Kidney epithelial cell (primary cell): ENCODE measurements around the gene TRPM8. TPM values are rescaled to one million over a fixed set of nuclear protein-coding genes. Genes with fewer than 3 reads are reported as not detected.

Experiments used
- DNase-seq: peaks from one replicate; pipeline ENCODE4 v3.0.0-alpha.2; 2010; ENCODE audit warnings: low read depth
- H3K27me3 ChIP-seq: 2 replicates; pipeline ENCODE4 v1.6.0; 2011; ENCODE audit warnings: low read length; ENCODE audit not compliant: control insufficient read depth, insufficient read depth
- H3K36me3 ChIP-seq: 2 replicates; pipeline ENCODE4 v1.5.1; 2011; ENCODE audit warnings: low read length; ENCODE audit not compliant: control insufficient read depth, insufficient read depth
- H3K4me3 ChIP-seq: 2 replicates; pipeline ENCODE4 v1.5.1; 2011; ENCODE audit warnings: low read depth, mild to moderate bottlenecking, control low read depth, low read length
- total RNA-seq: library from RNA; depleted of rRNA; stranded (reverse); fragments of >200 nt; gene quantifications from 2 replicates; pipeline ENCODE4 v1.2.3, GENCODE V29; 2015
- TF ChIP-seq, protein P1 (sequence below): IDR thresholded peaks from 2 replicates; pipeline ENCODE4 v1.5.1; 2011; ENCODE audit warnings: mild to moderate bottlenecking, moderate library complexity, low read length, control low read depth, inconsistent platforms; ENCODE audit not compliant: insufficient read depth, poor library complexity, severe bottlenecking

Gene TRPM8
- total RNA-seq, 1 donor from 2014 or later = 0.96 TPM

DNA sequence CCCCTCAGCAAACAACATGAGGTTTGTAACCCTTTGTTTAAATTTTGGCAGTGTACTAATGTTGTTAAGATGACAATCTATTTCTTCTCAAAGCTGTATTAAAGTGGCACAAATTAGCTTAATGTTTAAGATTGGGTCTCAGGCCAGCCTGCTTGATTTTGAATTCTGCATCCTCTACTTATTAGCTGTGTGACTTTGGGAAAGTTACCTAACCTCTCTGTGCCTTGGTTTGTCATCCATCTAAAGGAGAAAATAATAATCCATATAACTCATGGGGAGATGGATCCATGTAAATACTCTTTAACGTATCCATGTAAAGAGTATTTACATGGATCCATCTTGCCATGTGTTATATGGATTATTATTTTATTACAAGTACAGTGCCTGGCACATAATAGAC, 2.1 kb downstream of the TRPM8 start:
- TF ChIP-seq, protein P1, sequence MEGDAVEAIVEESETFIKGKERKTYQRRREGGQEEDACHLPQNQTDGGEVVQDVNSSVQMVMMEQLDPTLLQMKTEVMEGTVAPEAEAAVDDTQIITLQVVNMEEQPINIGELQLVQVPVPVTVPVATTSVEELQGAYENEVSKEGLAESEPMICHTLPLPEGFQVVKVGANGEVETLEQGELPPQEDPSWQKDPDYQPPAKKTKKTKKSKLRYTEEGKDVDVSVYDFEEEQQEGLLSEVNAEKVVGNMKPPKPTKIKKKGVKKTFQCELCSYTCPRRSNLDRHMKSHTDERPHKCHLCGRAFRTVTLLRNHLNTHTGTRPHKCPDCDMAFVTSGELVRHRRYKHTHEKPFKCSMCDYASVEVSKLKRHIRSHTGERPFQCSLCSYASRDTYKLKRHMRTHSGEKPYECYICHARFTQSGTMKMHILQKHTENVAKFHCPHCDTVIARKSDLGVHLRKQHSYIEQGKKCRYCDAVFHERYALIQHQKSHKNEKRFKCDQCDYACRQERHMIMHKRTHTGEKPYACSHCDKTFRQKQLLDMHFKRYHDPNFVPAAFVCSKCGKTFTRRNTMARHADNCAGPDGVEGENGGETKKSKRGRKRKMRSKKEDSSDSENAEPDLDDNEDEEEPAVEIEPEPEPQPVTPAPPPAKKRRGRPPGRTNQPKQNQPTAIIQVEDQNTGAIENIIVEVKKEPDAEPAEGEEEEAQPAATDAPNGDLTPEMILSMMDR = no peak
- no peak for DNase-seq
- peaks cover 7% of the 10 kb centered on the region for H3K27me3 ChIP-seq
- H3K4me3 ChIP-seq = no peak overlapping the region
- H3K36me3 ChIP-seq = no peaks in the 10 kb centered on the region

DNA sequence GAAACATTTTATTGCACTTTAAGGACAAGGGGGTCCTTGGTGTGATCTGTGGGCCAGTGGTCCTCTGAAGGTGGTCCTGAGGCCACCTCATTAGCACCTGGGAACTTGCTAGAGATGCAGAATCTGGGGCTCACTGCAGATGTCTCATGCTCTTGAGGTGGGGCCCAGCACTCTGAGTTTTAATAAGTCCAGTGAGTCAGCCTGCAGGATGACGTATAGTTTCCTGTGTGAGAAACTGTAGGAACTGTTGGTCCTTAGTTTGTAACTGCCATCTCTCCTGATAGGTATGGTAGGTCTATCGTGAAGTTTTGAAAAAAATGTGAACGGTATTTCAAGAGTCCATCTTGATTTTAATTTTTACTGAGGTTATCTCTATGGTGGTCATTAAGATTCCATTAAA, 2.8 kb downstream of the TRPM8 start:
- DNase-seq = no peak
- Histone ChIP-seq H3K36me3 (no peaks in the 10 kb centered on the region), H3K4me3 (no peak overlapping the region), H3K27me3 (peaks cover 5% of the 10 kb centered on the region)
- TF ChIP-seq, protein P1 = no peak

DNA sequence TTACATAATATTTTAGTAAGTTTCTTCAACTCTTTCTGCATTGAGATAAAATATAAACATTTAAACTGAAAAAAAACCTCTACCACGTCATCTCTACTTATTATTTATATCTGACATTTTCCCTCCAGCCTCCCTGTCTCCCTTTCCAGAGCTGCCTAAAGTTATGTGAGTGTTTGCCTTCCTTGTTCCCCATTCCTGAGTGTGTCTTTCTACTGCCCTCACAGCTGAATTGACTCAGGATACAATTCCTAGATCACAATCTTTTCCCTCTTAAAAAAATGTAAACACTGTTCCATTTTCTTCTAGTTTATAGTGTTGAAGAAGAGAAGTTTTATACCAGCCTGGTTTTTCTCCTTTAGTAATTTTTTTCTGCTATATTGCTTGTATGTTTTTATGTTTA, 5.3 kb downstream of the TRPM8 start:
- no peak for DNase-seq
- Histone ChIP-seq H3K4me3 (no peak overlapping the region), H3K27me3 (peaks cover 10% of the 10 kb centered on the region), H3K36me3 (no peaks in the 10 kb centered on the region)
- TF ChIP-seq, protein P1 = no peak

DNA sequence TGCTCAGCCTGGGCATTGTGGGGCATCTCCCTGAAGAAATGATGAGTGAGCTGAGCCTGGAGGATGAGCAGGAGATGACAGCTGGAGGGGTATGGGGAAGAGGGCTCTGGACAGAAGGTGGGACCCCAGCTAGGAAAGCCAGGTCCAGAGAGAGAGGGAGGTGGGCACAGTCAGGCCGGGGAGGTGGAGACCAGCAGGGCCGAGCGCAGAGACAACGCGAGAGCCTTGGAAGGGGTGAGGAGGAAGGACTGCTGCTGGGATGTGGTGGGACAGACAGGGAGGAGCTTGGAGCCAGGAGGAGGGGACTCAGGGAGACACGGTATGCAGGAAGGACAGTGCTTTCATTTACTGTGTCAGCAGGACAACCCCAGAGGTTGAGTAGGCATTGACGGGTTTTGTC, 8.2 kb downstream of the TRPM8 start:
- TF ChIP-seq, protein P1 = no peak
- no peak overlapping the region for H3K4me3 ChIP-seq
- no peaks in the 10 kb centered on the region for H3K36me3 ChIP-seq
- no peak for DNase-seq
- peaks cover 10% of the 10 kb centered on the region for H3K27me3 ChIP-seq

DNA sequence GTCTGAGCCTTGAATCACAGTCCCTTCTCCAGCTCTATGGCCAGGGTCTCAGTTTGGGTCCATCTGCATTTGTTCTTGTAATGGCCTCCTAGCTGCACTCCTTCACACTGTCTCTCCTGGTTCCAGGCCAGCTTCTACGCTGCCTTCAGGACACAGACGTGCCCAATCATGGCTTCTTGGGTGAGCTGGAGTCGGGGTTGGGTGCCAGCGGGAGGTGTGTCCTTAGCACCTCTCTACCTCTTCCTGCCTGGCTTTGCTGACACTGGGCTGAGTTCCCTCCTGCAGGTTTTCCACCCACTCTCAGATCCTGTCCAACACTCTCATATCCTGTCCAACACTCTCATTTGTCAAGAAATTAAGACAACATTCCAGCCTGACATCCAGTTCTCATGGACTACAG, 9.6 kb downstream of the TRPM8 start:
- no peak for DNase-seq
- TF ChIP-seq, protein P1 = no peak
- Histone ChIP-seq H3K36me3 (no peaks in the 10 kb centered on the region), H3K27me3 (peaks cover 14% of the 10 kb centered on the region), H3K4me3 (no peak overlapping the region)

DNA sequence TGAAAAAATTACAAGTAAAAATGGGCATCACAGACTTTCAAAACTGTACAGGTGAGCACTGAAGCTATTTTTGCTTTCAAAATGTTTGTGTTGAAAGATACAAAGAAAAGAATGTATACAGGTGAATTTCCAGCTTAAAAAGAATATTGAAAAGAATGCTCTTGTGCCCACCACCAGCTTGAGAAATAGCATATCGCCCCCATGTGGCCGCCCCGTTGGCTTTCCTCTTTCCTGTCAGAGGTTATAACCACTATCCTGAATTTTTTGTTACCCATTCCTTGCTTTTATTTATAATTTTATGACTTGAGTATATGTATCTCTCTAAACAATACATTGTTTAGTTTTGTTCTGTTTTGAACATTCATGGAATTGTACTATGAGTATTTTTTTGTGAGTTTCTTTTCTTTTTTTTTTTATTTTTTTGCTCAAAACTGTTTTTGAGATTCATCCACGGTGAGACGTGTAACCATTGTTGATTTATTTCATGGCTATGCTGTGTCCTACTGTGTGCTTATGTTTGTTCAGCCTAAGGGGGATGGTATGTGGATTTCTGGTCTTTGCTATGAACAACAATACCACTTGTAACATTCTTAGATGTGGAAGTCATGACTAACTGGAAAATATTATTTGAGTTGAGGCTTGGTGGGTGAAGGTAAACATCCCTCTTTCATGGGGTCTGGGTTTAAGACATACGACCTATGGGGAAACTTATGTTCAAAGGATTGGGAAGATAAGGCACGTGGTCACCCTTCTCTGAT, 11.6 kb downstream of the TRPM8 start:
- DNase-seq = no peak
- no peaks in the 10 kb centered on the region for H3K36me3 ChIP-seq
- peaks cover 11% of the 10 kb centered on the region for H3K27me3 ChIP-seq
- TF ChIP-seq, protein P1 = peak; percentile 78
- no peak overlapping the region for H3K4me3 ChIP-seq
